Kidney epithelial cell (primary cell): ENCODE data around the gene LNX1. TPM values are rescaled to one million over a fixed set of nuclear protein-coding genes. Genes with fewer than 3 reads are reported as not detected.

Experiments
- DNase-seq: peaks from one replicate; pipeline ENCODE4 v3.0.0-alpha.2; 2010; ENCODE audit warnings: low read depth
- H3K27me3 ChIP-seq: 2 replicates; pipeline ENCODE4 v1.6.0; 2011; ENCODE audit warnings: low read length; ENCODE audit not compliant: control insufficient read depth, insufficient read depth
- H3K36me3 ChIP-seq: 2 replicates; pipeline ENCODE4 v1.5.1; 2011; ENCODE audit warnings: low read length; ENCODE audit not compliant: control insufficient read depth, insufficient read depth
- H3K4me3 ChIP-seq: 2 replicates; pipeline ENCODE4 v1.5.1; 2011; ENCODE audit warnings: low read depth, mild to moderate bottlenecking, control low read depth, low read length
- total RNA-seq: library from RNA; depleted of rRNA; stranded (reverse); fragments of >200 nt; gene quantifications from 2 replicates; pipeline ENCODE4 v1.2.3, GENCODE V29; 2015
- TF ChIP-seq, protein P1 (sequence below): IDR thresholded peaks from 2 replicates; pipeline ENCODE4 v1.5.1; 2011; ENCODE audit warnings: mild to moderate bottlenecking, moderate library complexity, low read length, control low read depth, inconsistent platforms; ENCODE audit not compliant: insufficient read depth, poor library complexity, severe bottlenecking

Gene LNX1
- total RNA-seq, 1 donor from 2014 or later = 6.9 TPM

DNA sequence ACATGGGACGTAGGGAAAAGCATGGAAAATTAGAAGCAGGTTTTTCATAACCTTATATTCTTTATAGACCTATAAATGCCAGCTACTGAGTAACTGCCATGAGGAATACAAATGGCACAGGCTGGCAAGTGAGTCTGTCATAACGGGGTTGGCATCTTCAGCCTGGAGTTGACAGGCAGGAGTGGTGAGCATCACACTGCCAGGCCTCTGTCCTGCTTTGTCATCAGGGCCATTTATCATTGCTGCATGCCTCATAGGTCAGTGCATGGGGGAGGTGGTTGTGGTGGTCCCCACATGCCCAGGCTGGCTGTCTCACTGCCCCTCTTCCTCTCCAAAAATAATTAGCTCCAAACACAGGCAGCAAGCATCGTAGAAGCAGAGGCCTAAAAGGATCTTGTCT, 72.5 kb downstream of the LNX1 start:
- no peak for DNase-seq
- no peak overlapping the region for H3K4me3 ChIP-seq
- TF ChIP-seq, protein P1, sequence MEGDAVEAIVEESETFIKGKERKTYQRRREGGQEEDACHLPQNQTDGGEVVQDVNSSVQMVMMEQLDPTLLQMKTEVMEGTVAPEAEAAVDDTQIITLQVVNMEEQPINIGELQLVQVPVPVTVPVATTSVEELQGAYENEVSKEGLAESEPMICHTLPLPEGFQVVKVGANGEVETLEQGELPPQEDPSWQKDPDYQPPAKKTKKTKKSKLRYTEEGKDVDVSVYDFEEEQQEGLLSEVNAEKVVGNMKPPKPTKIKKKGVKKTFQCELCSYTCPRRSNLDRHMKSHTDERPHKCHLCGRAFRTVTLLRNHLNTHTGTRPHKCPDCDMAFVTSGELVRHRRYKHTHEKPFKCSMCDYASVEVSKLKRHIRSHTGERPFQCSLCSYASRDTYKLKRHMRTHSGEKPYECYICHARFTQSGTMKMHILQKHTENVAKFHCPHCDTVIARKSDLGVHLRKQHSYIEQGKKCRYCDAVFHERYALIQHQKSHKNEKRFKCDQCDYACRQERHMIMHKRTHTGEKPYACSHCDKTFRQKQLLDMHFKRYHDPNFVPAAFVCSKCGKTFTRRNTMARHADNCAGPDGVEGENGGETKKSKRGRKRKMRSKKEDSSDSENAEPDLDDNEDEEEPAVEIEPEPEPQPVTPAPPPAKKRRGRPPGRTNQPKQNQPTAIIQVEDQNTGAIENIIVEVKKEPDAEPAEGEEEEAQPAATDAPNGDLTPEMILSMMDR = no peak
- no peaks in the 10 kb centered on the region for H3K27me3 ChIP-seq
- H3K36me3 ChIP-seq = no peaks in the 10 kb centered on the region

DNA sequence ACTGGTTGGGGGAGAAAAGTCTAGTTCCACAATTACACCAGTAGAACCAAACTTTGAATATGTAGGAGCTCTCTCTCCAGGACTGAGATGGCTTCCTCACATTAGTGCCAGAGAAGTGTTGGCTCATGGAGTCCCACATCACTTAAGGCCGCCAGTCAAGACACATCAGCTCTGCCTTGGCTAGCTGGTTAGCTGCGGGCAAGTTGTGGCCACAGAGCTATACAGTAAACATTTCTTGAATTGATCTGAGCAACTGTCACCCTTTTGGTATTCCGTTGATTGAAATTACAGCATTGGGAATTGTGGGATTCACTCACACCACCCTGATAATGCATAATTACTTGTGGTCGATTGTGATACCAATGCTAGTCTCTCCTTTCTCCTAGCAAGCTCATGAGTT, 76.2 kb downstream of the LNX1 start:
- DNase-seq = no peak
- H3K36me3 ChIP-seq = no peaks in the 10 kb centered on the region
- H3K4me3 ChIP-seq = no peak overlapping the region
- H3K27me3 ChIP-seq = no peaks in the 10 kb centered on the region
- TF ChIP-seq, protein P1 = no peak

DNA sequence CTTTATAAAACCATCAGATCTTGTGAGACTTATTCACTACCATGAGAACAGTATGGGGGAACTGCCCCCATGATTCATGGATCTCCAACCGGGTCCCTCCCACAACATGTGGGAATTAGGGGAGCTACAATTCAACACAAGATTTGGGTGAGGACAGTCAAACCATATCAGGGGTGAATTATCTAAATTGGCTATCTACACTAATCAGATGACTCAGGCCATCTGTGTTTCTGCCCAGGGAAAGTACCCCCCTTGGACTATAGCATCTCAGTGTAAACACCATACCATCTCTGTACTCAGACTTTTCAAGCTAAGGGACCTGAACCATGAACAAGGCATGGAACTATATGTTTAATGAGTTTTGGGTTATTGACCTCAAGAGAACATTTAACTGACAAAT, 76.8 kb downstream of the LNX1 start:
- H3K4me3 ChIP-seq = no peak overlapping the region
- no peak for DNase-seq

DNA sequence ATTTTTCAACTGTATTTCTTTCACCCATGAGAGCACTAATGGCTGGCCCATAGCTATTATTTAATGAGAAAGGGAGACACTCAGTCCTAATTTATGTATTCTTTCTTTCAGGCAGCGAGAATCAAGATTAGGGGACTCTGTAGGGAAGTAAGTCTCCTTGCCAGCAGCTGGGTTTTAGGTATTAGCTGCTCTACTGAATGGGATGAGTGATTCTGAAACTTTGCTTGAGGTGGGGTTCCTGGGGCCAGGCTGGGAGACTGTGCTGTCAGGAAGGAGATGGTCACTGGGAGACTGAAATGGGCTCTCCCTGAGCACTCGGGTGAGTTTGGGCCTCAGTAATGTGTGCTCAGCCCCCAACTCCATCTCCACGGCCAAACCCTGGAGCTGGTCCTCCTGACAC, 78.7 kb downstream of the LNX1 start:
- no peak overlapping the region for H3K4me3 ChIP-seq
- TF ChIP-seq, protein P1 = no peak
- no peak for DNase-seq
- H3K36me3 ChIP-seq = no peaks in the 10 kb centered on the region
- H3K27me3 ChIP-seq = no peaks in the 10 kb centered on the region

More for the DNA sequence above, 76.8 kb downstream of the LNX1 start:
- Histone ChIP-seq H3K36me3 (no peaks in the 10 kb centered on the region), H3K27me3 (no peaks in the 10 kb centered on the region)
- TF ChIP-seq, protein P1 = no peak

DNA sequence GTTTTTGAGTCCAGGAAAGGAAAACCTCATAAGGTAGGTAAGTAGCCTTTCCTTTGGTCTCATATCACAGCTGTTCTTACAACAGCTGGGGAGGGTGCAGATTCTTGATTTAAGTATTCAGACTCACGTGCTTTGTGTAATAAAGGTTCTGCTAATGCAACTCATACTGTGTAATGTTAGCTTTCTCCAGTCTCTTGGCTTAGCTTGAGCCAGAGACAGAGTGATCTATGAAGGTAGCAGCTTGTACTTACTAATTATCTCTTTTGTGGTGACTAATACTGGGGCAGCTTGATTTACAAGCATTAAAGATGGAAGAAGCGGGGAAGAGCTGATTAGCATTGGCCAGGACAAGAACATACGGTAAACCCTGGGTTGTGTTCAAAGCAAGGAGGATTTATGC, 80.3 kb downstream of the LNX1 start:
- no peak overlapping the region for H3K4me3 ChIP-seq
- TF ChIP-seq, protein P1 = no peak
- H3K27me3 ChIP-seq = no peaks in the 10 kb centered on the region
- no peak for DNase-seq
- H3K36me3 ChIP-seq = no peaks in the 10 kb centered on the region

DNA sequence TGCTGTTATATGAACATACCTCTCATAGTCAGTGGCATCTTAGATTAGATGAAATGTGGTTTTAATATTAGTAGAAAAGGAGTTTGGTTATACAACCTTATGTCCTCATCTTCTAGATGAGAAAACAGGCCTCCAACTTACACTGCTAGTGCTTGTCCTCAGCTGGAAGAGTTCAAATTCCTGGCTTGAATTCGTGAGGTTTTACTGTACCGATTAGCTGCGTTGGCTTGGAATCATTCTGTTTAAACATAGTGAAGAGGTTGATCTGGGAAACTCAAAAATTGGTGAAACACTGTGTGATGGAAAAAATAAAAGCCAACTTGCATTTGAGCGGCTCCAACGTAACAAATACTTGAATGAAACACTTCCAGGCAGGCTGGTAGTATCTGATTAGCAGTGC, 81.0 kb downstream of the LNX1 start:
- H3K27me3 ChIP-seq = no peaks in the 10 kb centered on the region
- DNase-seq = no peak

More for the DNA sequence above, 81.0 kb downstream of the LNX1 start:
- no peak overlapping the region for H3K4me3 ChIP-seq
- no peaks in the 10 kb centered on the region for H3K36me3 ChIP-seq
- TF ChIP-seq, protein P1 = no peak
